IMR-90 (cell line): ENCODE measurements around the gene DNM2. TPM values are rescaled to one million over a fixed set of nuclear protein-coding genes. Genes with fewer than 3 reads are reported as not detected.

Source experiments
- ATAC-seq: fragments of 200-7000 bp; cut with Tn5 transposase; 2 replicates; pipeline ENCODE4 v1.9.1; 2020; ENCODE audit warnings: low read depth, mild to moderate bottlenecking, moderate library complexity
- BruUV-seq: library from RNA; stranded (reverse); fragments of 400-500 nt; replicated peaks from 2 replicates; lab custom pipeline; 2021; lab: Mats Ljungman, UMichigan
- CTCF ChIA-PET: fragments of 300-600 bp; formaldehyde crosslinking; extraction: SDS; loops from one replicate; lab custom pipeline; 2021; ENCODE audit warnings: antibody characterized with exemption; lab: Yijun Ruan, JAX
- POLR2A ChIA-PET: fragments of 300-600 bp; sonication (Branson Sonifier 250); formaldehyde crosslinking; loops from one replicate; lab custom pipeline; 2022; ENCODE audit warnings: antibody characterized with exemption; ENCODE audit not compliant: unreplicated experiment; lab: Charles Lee
- DNase-seq: peaks from one replicate; pipeline ENCODE4 v3.0.0; 2013
- H2AFZ ChIP-seq: replicated peaks from 2 replicates; pipeline ENCODE3; 2013; ENCODE audit warnings: low read length, mild to moderate bottlenecking; ENCODE audit not compliant: poor library complexity
- H2AK5ac ChIP-seq: 2 replicates; pipeline ENCODE4 v1.6.1; 2013; ENCODE audit warnings: low read depth, low read length, inconsistent platforms
- H2AK9ac ChIP-seq: replicated peaks from 2 replicates; pipeline ENCODE3; 2013; ENCODE audit warnings: mild to moderate bottlenecking, low read depth, low read length, moderate library complexity; ENCODE audit not compliant: poor library complexity
- H2BK120ac ChIP-seq: 2 replicates; pipeline ENCODE4 v1.6.1; 2013; ENCODE audit warnings: low read depth, low read length, inconsistent platforms
- H2BK15ac ChIP-seq: 3 replicates; pipeline ENCODE4 v1.6.1; 2013; ENCODE audit warnings: low read depth, low read length, inconsistent platforms
- H2BK20ac ChIP-seq: 2 replicates; pipeline ENCODE4 v1.6.1; 2013; ENCODE audit warnings: low read depth, mild to moderate bottlenecking, inconsistent platforms, low read length, moderate library complexity
- H2BK5ac ChIP-seq: 2 replicates; pipeline ENCODE4 v1.6.1; 2013; ENCODE audit warnings: mild to moderate bottlenecking, low read depth, low read length, inconsistent platforms; ENCODE audit not compliant: poor library complexity, severe bottlenecking
- H3K14ac ChIP-seq: replicated peaks from 2 replicates; pipeline ENCODE4 v1.6.1; 2013; ENCODE audit warnings: low read depth, low read length, inconsistent platforms
- H3K18ac ChIP-seq: 2 replicates; pipeline ENCODE4 v1.6.1; 2013; ENCODE audit warnings: low read depth, low read length, control low read depth
- H3K23ac ChIP-seq: 2 replicates; pipeline ENCODE4 v1.6.1; 2013; ENCODE audit warnings: low read depth, low read length, inconsistent platforms
- H3K27ac ChIP-seq: 2 replicates; pipeline ENCODE4 v1.5.1; 2013; ENCODE audit warnings: mild to moderate bottlenecking, control low read depth, low read length; ENCODE audit not compliant: insufficient read depth
- H3K27me3 ChIP-seq: 2 replicates; pipeline ENCODE4 v1.6.1; 2013; ENCODE audit warnings: low read length; ENCODE audit not compliant: control insufficient read depth, insufficient read depth
- H3K36me3 ChIP-seq: 2 replicates; pipeline ENCODE4 v1.6.1; 2013; ENCODE audit warnings: low read length, mixed read lengths; ENCODE audit not compliant: control insufficient read depth, insufficient read depth
- H3K4ac ChIP-seq: 2 replicates; pipeline ENCODE4 v1.6.1; 2013; ENCODE audit warnings: low read depth, low read length, inconsistent platforms
- H3K4me1 ChIP-seq: 2 replicates; pipeline ENCODE4 v1.6.1; 2013; ENCODE audit warnings: low read length, mixed read lengths; ENCODE audit not compliant: control insufficient read depth, insufficient read depth
- H3K4me2 ChIP-seq: 2 replicates; pipeline ENCODE4 v1.6.1; 2013; ENCODE audit warnings: low read depth, mild to moderate bottlenecking, control low read depth, low read length, moderate library complexity
- H3K4me3 ChIP-seq: 2 replicates; pipeline ENCODE4 v1.5.1; 2013; ENCODE audit warnings: low read depth, mild to moderate bottlenecking, control low read depth, low read length, moderate library complexity; ENCODE audit not compliant: insufficient read depth
- H3K56ac ChIP-seq: 2 replicates; pipeline ENCODE4 v1.6.1; 2013; ENCODE audit warnings: low read length, inconsistent platforms; ENCODE audit not compliant: insufficient read depth; ENCODE audit errors: extremely low read depth
- H3K79me1 ChIP-seq, 2 experiments: 2 replicates each; pipeline ENCODE4 v1.6.1; 2013; ENCODE audit warnings: low read length in 2 of 2, inconsistent platforms in 1 of 2, low read depth in 1 of 2
- H3K9ac ChIP-seq: 2 replicates; pipeline ENCODE4 v1.6.1; 2013; ENCODE audit warnings: low read depth, low read length, control low read depth
- H3K9me1 ChIP-seq: 2 replicates; pipeline ENCODE4 v1.6.1; 2013; ENCODE audit warnings: low read length, inconsistent platforms; ENCODE audit not compliant: insufficient read depth
- H3K9me3 ChIP-seq: 2 replicates; pipeline ENCODE4 v1.6.1; 2013; ENCODE audit warnings: low read length; ENCODE audit not compliant: control insufficient read depth, insufficient read depth
- H4K20me1 ChIP-seq: 2 replicates; pipeline ENCODE4 v1.6.1; 2013; ENCODE audit warnings: low read length, inconsistent platforms; ENCODE audit not compliant: insufficient read depth
- H4K5ac ChIP-seq: 2 replicates; pipeline ENCODE4 v1.6.1; 2013; ENCODE audit warnings: mild to moderate bottlenecking, low read depth, low read length, control low read depth
- H4K8ac ChIP-seq, 2 experiments: 2 replicates each; pipeline ENCODE4 v1.6.1; 2013; ENCODE audit warnings: low read depth in 2 of 2, low read length in 2 of 2, control low read depth in 1 of 2, inconsistent platforms in 1 of 2
- H4K91ac ChIP-seq: 2 replicates; pipeline ENCODE4 v1.6.1; 2013; ENCODE audit warnings: low read depth, low read length, inconsistent platforms; ENCODE audit not compliant: insufficient read depth
- BHLHE40 ChIP-seq: fragments of 150-350 bp; IDR thresholded peaks from 2 replicates; pipeline ENCODE4 v1.6.1; 2016; ENCODE audit warnings: mild to moderate bottlenecking, low read depth, low read length
- CEBPB ChIP-seq: IDR thresholded peaks from 2 replicates; pipeline ENCODE4 v1.6.1; 2012; ENCODE audit warnings: low read depth, low read length, improper control_type of control experiment
- CHD1 ChIP-seq: IDR thresholded peaks from 2 replicates; pipeline ENCODE4 v1.6.1; 2012; ENCODE audit warnings: low read depth, low read length, improper control_type of control experiment
- FOS ChIP-seq: fragments of 150-350 bp; IDR thresholded peaks from 2 replicates; pipeline ENCODE4 v1.6.1; 2016; ENCODE audit warnings: low read depth, low read length
- MAFK ChIP-seq: IDR thresholded peaks from 2 replicates; pipeline ENCODE4 v1.6.1; 2012; ENCODE audit warnings: low read depth, low read length, improper control_type of control experiment
- MAZ ChIP-seq: IDR thresholded peaks from 2 replicates; pipeline ENCODE4 v1.6.1; 2012; ENCODE audit warnings: low read depth, mild to moderate bottlenecking, low read length, improper control_type of control experiment, moderate library complexity, borderline replicate concordance
- NFE2L2 ChIP-seq: fragments of 150-350 bp; IDR thresholded peaks from 2 replicates; pipeline ENCODE4 v1.6.1; 2016; ENCODE audit warnings: low read depth, mild to moderate bottlenecking, low read length
- POLR2A ChIP-seq: IDR thresholded peaks from 2 replicates; pipeline ENCODE4 v1.6.1; 2012; ENCODE audit warnings: mild to moderate bottlenecking, low read depth, low read length
- RCOR1 ChIP-seq: IDR thresholded peaks from 2 replicates; pipeline ENCODE4 v1.6.1; 2012; ENCODE audit warnings: mild to moderate bottlenecking, low read length, improper control_type of control experiment; ENCODE audit not compliant: insufficient replicate concordance
- RFX5 ChIP-seq: IDR thresholded peaks from 2 replicates; pipeline ENCODE4 v1.8.0; 2012; ENCODE audit warnings: low read depth, mild to moderate bottlenecking, low read length, moderate library complexity
- SMC3 ChIP-seq: fragments of 150-350 bp; IDR thresholded peaks from 2 replicates; pipeline ENCODE4 v1.6.1; 2016; ENCODE audit warnings: low read depth, mild to moderate bottlenecking, antibody characterized with exemption, low read length, moderate library complexity
- WGBS, 2 experiments: methylation state at CpG; one replicate each; pipeline versions ENCODE4 v1.1.5 to v1.1.7; 2013; ENCODE audit warnings: missing lambda C conversion rate in 2 of 2; ENCODE audit not compliant: insufficient read length in 1 of 2; ENCODE audit errors: extremely low coverage in 2 of 2; 5-methylcytosine and 5-hydroxymethylcytosine counted together
- dilution Hi-C: fragments of 300-500 bp; cut with HindIII; formaldehyde crosslinking; loops from one replicate; pipeline ENCODE4 v1.14.3; 2018; ENCODE audit warnings: low sequenced_read_pairs; ENCODE audit not compliant: unreplicated experiment
- in situ Hi-C: fragments of 300-500 bp; cut with MboI; formaldehyde crosslinking; loops from 3 replicates; pipeline ENCODE4 v1.14.3; 2019; ENCODE audit warnings: low sequenced_read_pairs, inconsistent platforms, mixed read lengths
- intact Hi-C: fragments of 100-400 bp; cut with micrococcal nuclease; formaldehyde crosslinking; loops from 2 replicates; pipeline ENCODE4 v1.10.0; 2022
- polyA plus RNA-seq, 3 experiments: library from polyadenylated mRNA; depleted of rRNA; stranded (reverse); fragments of >200 nt; gene quantifications; 2 replicates each; pipeline ENCODE4 v1.2.3, GENCODE V29; 2012; ENCODE audit warnings: low replicate concordance in 1 of 3
- total RNA-seq: library from RNA; depleted of rRNA; stranded (reverse); fragments of >200 nt; gene quantifications from 2 replicates; pipeline ENCODE4 v1.2.3, GENCODE V29; 2012
- TF ChIP-seq, protein P1 (sequence below): conservative IDR thresholded peaks from 2 replicates; pipeline ENCODE4 v1.5.1; 2012; ENCODE audit warnings: mild to moderate bottlenecking, low read depth, low read length, improper control_type of control experiment
- TF ChIP-seq, protein P2 (sequence below): fragments of 150-350 bp; IDR thresholded peaks from 2 replicates; pipeline ENCODE4 v1.6.1; 2017; ENCODE audit warnings: mild to moderate bottlenecking, antibody characterized with exemption, low read length, low read depth
- TF ChIP-seq, protein P3 (sequence below): fragments of 150-350 bp; IDR thresholded peaks from 2 replicates; pipeline ENCODE4 v1.6.1; 2016; ENCODE audit warnings: low read depth, mild to moderate bottlenecking, low read length, moderate library complexity, borderline replicate concordance

The DNM2 gene
- total and polyA plus RNA-seq, 2 of the 4 experiments (the other 2 are of a cell fraction) = 55.6 to 74.2 TPM

DNA sequence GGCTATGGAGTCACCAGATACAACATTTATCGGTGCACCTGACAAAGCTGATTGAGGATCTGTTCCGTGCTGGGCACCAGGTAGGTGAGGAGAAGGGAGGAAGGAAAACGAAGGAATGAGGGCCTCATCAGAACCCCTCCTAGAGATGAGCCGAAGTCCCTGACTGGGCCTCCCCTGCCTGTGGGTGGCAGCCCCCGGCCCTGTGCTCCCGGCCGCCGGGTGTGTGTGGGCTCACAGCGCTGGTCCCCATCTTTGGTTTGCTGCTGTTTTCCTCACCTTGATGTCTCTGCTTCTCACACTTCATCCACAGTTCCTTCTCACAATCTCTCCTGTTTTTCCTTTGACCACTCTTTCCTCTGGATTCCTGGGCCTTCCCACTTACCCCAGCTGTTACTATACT, 85.4 kb downstream of the DNM2 start:
- Histone ChIP-seq H3K4me1 (no peaks in the 10 kb centered on the region), H2AK5ac (no peak overlapping the region), H3K56ac (no peak overlapping the region), H2AFZ (no peak overlapping the region), H2BK5ac (no peak overlapping the region), H3K4me3 (no peak overlapping the region), H4K5ac (no peak overlapping the region), H2BK20ac (no peak overlapping the region), H2BK120ac (no peak overlapping the region), H3K18ac (no peak overlapping the region), H3K36me3 (peaks cover 67% of the 10 kb centered on the region), H3K27ac (no peak overlapping the region), H2BK15ac (no peak overlapping the region), H3K23ac (no peak overlapping the region), H4K91ac (no peak overlapping the region), H3K14ac (no peak overlapping the region), H3K4me2 (no peak overlapping the region), H3K9me3 (no peaks in the 10 kb centered on the region), H3K9ac (no peak overlapping the region), H3K9me1 (no peaks in the 10 kb centered on the region; the same call in 1 of the 2 replicates), H3K79me1 (peaks cover 0 to 10% of the 10 kb centered on the region in 2 experiments; a peak in 1 of 4 replicates), H3K27me3 (no peaks in the 10 kb centered on the region), H4K8ac (no peak overlapping the region), H4K20me1 (no peaks in the 10 kb centered on the region; the same call in 1 of the 2 replicates), H2AK9ac (no peak overlapping the region), H3K4ac (no peak overlapping the region)
- TF ChIP-seq MAFK (no peak), SMC3 (no peak), CEBPB (no peak), POLR2A (no peak), FOS (no peak), CHD1 (no peak), RCOR1 (no peak), BHLHE40 (no peak), NFE2L2 (no peak), RFX5 (no peak), MAZ (no peak)
- TF ChIP-seq, protein P1, sequence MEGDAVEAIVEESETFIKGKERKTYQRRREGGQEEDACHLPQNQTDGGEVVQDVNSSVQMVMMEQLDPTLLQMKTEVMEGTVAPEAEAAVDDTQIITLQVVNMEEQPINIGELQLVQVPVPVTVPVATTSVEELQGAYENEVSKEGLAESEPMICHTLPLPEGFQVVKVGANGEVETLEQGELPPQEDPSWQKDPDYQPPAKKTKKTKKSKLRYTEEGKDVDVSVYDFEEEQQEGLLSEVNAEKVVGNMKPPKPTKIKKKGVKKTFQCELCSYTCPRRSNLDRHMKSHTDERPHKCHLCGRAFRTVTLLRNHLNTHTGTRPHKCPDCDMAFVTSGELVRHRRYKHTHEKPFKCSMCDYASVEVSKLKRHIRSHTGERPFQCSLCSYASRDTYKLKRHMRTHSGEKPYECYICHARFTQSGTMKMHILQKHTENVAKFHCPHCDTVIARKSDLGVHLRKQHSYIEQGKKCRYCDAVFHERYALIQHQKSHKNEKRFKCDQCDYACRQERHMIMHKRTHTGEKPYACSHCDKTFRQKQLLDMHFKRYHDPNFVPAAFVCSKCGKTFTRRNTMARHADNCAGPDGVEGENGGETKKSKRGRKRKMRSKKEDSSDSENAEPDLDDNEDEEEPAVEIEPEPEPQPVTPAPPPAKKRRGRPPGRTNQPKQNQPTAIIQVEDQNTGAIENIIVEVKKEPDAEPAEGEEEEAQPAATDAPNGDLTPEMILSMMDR = no peak
- TF ChIP-seq, protein P2, sequence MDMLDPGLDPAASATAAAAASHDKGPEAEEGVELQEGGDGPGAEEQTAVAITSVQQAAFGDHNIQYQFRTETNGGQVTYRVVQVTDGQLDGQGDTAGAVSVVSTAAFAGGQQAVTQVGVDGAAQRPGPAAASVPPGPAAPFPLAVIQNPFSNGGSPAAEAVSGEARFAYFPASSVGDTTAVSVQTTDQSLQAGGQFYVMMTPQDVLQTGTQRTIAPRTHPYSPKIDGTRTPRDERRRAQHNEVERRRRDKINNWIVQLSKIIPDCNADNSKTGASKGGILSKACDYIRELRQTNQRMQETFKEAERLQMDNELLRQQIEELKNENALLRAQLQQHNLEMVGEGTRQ = no peak
- TF ChIP-seq, protein P3, sequence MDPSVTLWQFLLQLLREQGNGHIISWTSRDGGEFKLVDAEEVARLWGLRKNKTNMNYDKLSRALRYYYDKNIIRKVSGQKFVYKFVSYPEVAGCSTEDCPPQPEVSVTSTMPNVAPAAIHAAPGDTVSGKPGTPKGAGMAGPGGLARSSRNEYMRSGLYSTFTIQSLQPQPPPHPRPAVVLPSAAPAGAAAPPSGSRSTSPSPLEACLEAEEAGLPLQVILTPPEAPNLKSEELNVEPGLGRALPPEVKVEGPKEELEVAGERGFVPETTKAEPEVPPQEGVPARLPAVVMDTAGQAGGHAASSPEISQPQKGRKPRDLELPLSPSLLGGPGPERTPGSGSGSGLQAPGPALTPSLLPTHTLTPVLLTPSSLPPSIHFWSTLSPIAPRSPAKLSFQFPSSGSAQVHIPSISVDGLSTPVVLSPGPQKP = no peak
- ATAC-seq (no peak), DNase-seq (no peak)
- 96% methylated on average over 6 of the region's 9 CpGs; no CpG with 5 or more reads in 1 of the 2 experiments for WGBS, 2 experiments
- no TSS peak for BruUV-seq
- intact Hi-C loops (no loop called here), dilution Hi-C loops (no loop called here), in situ Hi-C loops (no loop called here)
- POLR2A ChIA-PET = no interaction called here
- CTCF ChIA-PET = no interaction called here
